GM10847 (cell line): ENCODE data around the gene SENP2.
A peak's percentile ranks its signal among the peaks of the same experiment; 100 is the strongest.

ENCODE experiments used
- POLR2A ChIP-seq: IDR thresholded peaks from 2 replicates; pipeline ENCODE4 v1.6.1; 2011; ENCODE audit not compliant: insufficient read length; ENCODE audit errors: extremely low read depth

SENP2 gene

GRCh38 chr3:185585859-185586685 is at the start of gene SENP2:
TSS of gene SENP2 (plus strand) at chr3:185586295. CDS start at chr3:185586414, 119 bp downstream.
- peak; percentile 58 for TF ChIP-seq POLR2A

- no peak for TF ChIP-seq POLR2A
Measured at GRCh38 chr3:185537369-185537970, 48.6 kb upstream of the SENP2 start.

GRCh38 chr3:185539934-185540333 is 46.2 kb upstream of the SENP2 start:
- no peak for TF ChIP-seq POLR2A

- no peak for TF ChIP-seq POLR2A
Measured at GRCh38 chr3:185540695-185541094, 45.4 kb upstream of the SENP2 start.

- no peak for TF ChIP-seq POLR2A
Measured at GRCh38 chr3:185549122-185549521, 37.0 kb upstream of the SENP2 start.

GRCh38 chr3:185549651-185550111 is 36.4 kb upstream of the SENP2 start:
- TF ChIP-seq POLR2A = no peak

- no peak for TF ChIP-seq POLR2A
Measured at GRCh38 chr3:185552358-185552877, 33.7 kb upstream of the SENP2 start, which contains the start of gene LIPH. TSS of gene LIPH (minus strand) at chr3:185552588. CDS start at chr3:185552471, 117 bp downstream.

GRCh38 chr3:185555101-185555501 is 31.0 kb upstream of the SENP2 start:
- no peak for TF ChIP-seq POLR2A

- TF ChIP-seq POLR2A = no peak
Measured at GRCh38 chr3:185555860-185556347, 30.2 kb upstream of the SENP2 start.

- no peak for TF ChIP-seq POLR2A
Measured at GRCh38 chr3:185558395-185558794, 27.7 kb upstream of the SENP2 start.

GRCh38 chr3:185559706-185560090 is 26.4 kb upstream of the SENP2 start:
- no peak for TF ChIP-seq POLR2A

- TF ChIP-seq POLR2A = no peak
Measured at GRCh38 chr3:185560676-185561075, 25.4 kb upstream of the SENP2 start.

GRCh38 chr3:185561374-185561943 is 24.6 kb upstream of the SENP2 start:
- no peak for TF ChIP-seq POLR2A

- no peak for TF ChIP-seq POLR2A
Measured at GRCh38 chr3:185561958-185562357, 24.1 kb upstream of the SENP2 start.

- no peak for TF ChIP-seq POLR2A
Measured at GRCh38 chr3:185572183-185572582, 13.9 kb upstream of the SENP2 start.

GRCh38 chr3:185582236-185582635 is 3.9 kb upstream of the SENP2 start:
- no peak for TF ChIP-seq POLR2A
